GM18519 (cell line): ENCODE data around the gene BPI.
"Not testable (repeated sequence)": the region's sequence is repeated elsewhere in the genome, so short reads cannot be mapped to it uniquely, and the experiment has no call there.

ENCODE experiments used
- ATAC-seq: cut with Tn5 transposase; IDR thresholded peaks from one replicate; pipeline ENCODE4 v1.9.1; 2021; ENCODE audit warnings: mild to moderate bottlenecking, moderate library complexity; ENCODE audit not compliant: unreplicated experiment, low FRiP score

Gene BPI

DNA sequence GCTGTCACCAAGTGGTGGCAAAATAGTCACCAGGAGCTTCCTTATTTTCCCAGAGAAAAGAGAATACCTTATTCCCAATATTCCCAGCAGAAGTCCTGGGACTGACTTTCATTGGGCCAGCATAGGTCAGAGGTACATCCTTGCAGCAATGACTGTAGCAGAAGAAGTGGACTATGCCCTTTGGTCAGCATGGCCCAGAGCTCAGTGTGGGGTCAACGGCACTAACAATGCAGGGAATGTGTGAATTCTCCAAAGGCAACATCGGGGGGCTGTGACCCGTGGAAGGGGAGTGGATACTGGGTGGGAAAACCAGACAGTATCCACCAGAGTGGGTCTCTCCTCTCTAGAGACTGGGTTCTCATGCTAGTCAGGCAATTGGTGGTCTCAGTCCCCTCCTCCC is 26.7 kb downstream of the BPI start:
- no peak for ATAC-seq

DNA sequence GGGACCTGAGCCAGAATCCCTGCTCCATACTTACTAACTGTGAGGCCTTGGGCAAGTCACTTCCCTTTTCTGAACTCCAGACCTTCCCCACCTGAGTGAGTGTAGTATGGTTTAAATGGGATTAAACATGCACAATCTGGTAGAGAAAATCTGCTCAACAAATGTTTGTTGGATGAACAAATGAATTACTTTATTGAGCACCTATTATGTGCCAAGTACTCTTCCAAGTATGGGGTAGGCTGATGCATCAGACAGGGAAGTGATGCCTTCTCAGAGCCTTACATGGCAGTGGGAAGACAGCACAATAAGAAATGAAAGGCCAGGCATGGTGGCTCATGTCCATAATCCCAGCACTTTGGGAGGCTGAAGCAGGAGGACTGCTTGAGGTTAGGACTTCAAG is 27.3 kb downstream of the BPI start:
- ATAC-seq, result no peak

DNA sequence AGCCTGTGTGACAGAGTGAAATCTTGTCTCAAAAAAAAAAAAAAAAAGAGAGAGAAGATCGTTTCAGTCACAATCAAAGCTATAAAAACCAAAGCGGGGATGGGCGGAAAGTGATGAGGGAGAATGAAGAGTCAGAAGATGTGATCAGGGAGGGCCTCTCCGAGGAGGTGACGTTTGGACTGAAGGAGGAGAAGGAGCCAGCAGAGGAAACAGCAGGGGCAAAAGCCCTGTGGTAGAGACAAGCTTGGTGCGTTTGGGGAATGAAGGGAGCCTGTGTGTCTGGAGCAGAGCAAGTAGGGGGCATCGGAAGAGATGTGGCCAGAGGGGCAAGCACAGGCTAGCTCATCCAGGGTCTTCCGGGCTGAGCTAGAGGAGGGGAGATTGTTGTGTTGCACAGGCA is 27.9 kb downstream of the BPI start:
- ATAC-seq, result no peak

DNA sequence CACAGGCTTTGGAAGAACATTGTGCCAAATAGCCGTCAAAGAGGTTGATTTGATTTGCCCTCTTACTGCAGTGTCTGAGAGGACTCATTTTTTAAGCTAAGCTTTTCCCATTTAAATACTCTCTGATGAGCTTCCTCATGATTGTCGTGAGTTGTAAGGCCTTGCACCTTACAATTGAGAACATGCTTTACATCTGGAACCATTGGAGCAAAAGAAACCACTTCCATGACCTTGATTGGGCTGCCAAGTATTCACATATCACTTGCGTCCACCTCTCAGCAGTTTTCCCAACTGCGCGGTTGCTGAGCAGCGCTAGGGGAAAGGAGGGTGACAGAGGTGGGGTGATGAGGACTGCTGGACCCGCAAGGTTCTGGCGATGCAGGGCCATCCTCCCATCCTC is 30.1 kb downstream of the BPI start:
- no peak for ATAC-seq

DNA sequence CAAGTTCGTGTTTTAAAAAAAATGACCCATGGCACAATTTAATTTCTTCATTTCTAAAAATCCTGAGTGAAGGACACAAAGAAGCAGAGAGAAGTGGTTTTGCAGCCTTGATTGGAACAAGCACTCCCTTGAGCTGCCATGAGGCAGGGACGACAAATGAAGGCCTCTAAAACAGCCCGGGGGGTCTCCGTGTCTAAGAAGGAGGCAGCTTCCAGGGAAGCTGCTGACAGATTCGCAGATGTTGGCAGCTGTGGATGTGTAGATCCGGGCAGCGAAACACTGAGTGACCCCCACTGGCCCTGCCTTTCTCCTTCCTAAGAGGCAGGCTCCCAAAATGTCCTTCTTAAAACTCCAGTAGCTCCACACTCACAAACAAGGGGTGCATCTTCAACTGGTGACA is 32.8 kb downstream of the BPI start:
- ATAC-seq, result no peak

DNA sequence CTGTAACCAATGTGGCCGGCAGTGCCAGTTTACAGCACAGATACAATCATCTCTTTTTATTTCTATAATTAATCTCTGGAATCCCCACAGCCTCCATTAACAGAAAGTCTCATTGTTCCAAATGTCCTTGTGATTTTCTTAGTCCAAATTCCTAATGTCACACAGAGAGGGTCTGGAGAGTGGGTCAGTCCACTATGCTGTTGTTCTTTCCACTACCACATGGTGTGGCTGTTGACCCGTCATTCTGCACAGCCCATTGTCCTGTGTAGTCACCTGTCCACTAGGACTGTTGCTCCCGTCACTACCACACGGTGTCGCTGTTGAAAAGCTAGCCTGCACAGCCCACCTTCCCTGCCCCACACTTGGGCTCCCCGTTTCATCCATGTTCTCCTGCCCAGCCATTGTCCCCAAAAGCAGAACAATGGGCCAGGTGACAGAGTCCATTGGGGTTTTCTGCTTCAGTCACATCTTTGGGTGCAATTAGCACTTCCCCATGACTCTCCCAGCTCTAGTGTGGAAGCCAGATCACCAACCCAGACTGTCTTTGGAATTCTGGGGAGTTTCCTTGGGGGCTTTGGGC is 33.7 kb downstream of the BPI start:
- ATAC-seq, result no peak

DNA sequence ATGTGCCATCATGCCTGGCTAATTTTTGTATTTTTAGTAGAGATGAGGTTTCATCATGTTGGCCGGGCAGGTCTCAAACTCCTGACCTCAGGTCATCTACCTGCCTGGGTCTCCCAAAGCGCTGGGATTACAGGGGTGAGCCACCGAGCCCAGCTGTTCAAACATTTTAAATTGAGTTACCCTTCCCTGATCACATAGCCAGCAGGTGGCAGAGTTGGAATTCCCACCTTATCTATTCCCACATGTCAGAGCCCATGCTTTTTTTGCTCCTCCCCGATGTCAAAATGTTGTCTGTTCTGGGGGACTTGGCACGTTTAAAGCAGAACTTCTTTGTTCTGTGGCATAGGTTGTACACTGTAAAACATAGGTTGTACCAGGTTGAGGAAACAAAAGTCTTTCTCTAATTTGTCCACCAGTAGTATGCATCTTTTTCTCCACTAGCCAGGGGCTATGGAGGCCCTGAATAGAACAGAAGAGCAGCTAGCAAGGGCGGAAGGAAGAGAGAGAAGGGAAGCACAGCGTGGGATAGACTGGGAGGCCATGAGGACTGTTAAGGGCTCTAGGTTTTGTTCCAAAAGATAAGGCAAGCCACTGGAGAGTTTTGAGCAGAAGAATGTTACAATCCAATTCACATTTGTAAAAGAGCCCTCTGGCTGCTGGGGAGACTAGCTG is 35.0 kb downstream of the BPI start:
- no peak for ATAC-seq

DNA sequence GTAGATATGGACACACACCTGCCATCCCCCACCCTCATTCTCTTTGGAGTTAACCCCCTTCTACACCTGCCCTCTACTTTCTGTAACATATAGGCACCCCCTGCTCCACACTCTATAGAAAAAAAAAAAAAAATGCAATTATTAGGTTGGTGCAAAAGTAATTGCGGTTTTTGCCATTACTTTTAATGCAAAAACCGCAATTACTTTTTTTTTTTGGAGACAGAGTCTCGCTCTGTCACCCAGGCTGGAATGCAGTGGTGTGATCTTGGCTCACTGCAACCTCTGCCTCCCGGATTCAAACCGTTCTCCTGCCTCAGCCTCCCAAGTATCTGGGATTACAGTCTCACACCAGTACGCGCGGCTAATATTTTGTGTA is 35.6 kb downstream of the BPI start:
- ATAC-seq, result not testable (repeated sequence)

DNA sequence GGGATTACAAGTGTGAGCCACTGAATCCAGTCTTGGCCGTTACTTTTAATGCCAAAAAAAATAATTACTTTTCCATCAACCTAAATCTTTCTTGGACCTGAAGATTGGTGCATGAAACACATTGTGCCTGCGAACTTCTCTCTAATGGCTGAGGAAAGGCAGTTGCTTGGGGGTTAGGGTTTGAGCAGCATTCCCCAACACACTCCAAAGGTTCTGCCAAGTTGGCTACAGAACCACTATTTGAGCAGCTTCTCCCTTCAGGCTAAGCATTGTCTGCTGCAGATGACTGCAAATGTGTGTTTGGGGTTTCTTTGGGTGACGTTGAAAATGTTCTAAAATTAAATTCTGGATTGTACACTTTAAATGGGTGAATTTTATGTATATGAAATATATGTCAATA is 36.0 kb downstream of the BPI start:
- ATAC-seq, result no peak

DNA sequence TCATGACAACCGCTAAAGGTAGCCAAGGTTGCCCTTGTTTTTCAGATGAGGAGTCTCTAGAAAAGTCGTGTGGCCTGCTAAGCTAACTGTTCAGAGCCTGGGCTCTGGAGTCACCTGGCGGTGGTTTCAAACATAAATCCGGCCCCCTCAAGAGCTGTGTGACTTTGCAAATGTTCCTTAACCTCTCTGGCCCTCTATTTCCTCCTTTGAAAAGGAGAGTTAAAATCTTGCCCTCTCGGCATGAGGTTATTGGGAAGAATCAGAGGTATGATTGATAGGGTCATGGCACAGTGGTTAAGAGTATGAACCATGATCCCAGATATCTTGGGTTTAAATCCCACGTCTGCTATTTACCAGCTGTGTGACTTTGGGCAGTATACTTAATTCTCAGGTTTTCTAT is 36.7 kb downstream of the BPI start:
- ATAC-seq, result no peak

DNA sequence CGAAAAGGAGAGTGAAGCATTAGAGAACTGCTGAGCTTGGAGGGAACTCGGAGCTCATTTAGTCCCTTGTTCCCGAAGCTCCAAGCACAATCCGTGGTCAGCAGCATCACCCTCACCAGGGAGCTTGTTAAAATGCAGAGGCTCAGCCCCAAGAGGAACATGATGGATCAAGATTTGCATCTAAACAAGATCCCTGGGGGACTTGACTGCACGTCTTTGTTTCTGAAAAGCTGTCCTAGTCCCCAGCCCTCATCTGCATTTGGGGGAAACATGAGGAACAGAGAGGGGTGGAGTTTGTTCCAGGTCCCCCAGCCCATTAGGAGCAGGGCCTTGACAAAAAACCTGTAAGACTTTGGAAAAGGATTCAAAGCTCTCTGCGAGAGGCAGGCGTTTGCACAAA is 38.3 kb downstream of the BPI start:
- ATAC-seq, result no peak

DNA sequence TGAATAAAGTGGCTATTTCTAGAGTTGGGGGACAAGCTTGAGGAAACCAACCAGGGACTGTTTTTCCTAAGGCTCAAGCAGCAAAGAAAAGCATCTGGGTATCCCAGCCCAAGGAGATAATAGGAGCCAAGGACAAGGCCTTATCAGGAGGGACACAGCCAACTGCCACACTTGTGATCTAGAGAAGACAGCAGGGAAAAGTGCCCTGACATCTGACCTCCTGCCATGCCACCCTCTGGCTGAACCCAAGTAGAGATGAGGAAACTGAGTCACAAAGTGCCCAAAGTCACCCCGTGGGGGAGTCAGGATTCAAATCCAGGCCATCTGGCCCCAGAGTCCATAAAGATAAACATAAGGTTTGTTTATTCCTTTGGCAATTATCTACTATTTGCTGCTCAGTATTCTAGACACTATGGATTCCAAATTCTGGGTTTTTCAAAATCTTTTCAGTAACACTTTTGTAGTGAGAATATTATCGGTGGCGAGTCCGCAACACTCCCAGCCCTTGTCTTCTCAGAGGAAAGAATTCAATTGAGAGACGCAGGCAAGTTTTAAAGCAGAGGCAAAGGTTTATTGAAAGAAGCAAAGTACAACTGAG is 38.9 kb downstream of the BPI start:
- no peak for ATAC-seq

DNA sequence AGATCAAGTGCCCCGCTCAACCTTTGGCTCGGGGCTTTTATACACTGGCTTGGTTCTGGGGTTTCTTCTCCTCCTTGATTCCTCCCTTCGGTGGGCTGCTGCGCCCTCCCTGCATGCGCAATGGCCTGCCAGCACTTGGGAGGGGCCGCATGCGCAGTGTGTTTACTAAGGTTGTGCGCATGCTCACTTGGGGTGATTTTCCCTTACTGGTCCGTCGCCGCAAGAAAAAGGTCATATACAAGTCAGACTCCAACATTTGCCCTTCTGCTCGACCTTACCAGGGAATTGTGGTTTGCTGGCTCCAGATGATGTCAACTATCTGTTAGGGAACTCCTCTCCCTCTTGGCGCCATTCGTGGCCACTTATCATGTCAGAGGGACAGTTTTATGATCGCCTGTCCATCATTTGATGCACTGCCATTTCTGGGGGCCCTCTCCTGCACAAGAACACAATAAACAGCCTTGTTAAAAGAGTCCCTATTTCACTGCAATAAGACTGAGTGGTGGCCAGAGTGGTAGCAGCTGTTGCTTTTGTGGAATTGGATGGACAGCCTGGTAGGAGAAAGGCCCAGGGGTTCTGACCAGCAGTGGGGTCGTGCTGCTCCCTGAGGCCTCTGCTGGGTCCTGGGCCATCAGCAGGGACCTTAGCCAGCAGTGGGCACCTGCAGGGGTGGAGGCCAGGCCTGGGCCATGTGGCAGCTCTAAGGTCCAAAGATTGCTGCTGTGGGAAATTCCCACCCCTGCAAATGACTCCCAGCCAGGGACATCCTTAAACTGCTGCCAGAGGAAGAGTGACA is 39.6 kb downstream of the BPI start:
- ATAC-seq, result no peak

DNA sequence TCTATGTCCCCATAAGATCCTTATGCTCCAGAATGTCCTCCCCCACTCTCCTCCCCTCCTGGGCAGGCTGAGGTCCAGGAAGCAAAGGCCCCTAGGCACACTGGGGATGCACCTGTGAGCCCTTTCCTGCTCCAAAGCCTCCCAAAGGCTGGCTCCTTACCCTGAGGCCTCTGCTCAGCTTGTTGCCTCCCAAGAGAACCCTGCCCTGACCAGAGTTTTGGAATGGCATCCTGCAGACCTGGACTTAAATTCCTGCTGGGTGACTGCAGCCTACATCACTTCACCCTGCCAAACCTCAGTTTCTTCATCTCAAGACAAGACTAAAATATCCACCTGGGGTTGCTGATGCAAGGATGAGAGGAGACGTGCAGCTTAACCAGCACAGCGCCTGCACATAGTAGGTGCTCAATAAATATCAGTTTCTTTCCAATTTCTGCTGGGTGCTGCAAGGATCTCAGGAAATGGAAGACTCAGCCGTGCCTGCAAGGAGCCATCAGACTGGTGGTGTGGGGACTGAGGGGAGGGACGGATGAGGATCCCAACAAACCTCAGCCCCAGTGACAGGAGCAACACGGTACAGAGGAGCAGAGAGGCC is 40.2 kb downstream of the BPI start:
- no peak for ATAC-seq

DNA sequence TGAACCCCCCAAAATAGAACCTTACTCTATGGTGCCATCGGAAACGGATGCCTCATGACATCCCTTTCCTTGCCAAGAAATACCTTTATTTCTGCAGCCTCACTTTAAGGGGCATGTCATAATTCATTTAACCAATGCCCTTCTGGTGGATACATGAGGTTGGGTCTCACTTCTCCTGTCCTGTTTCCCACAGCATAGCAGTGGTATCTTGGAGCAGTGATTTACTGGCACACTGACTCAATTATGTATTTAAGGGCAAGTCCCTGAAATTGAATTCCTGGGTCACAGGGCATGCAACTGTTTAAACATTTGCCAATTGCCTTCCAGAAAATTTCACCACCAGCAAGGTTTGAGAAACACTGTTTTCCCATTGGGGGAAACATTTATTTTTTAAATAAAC is 41.7 kb downstream of the BPI start:
- no peak for ATAC-seq

DNA sequence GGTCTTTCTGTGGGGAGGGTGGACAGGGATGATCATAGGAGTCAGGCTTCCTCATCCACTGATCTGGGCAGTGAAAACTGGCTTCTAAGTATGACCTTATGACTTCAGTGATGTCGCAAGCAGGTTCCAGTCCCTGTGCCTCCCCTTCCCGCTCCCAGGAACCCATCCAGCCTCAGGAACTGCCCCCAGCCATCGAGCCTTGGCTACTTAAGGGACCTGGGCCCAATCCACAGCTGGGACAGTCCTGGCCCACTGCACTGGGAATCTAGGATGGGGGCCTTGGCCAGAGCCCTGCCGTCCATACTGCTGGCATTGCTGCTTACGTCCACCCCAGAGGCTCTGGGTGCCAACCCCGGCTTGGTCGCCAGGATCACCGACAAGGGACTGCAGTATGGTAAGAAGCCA is 42.3 kb downstream of the BPI start, which contains the start of gene LBP:
Gene LBP (plus strand): TSS at position 236 of the 405 bp plus-strand sequence. CDS start 35 bp downstream, at position 271.
- ATAC-seq, result no peak

DNA sequence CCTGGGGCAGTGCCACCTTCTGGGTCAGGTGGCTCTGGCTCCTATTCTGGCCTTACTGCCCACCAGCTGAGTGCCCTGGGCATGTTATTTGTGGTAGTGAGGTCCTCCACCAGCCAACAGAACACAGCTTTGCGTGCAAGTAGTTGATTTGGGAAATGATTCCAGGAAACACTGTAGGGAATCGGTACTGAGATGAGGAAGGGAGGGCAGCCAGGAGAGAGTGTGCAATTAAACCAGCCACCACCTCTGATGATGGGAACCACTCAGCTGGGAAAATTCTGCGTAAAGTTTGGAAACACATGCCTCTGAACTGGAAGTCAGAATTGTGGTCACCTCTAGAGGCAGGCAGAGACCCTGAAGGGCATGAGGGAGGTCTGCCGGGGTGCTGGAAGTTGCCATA is 42.8 kb downstream of the BPI start:
- no peak for ATAC-seq

DNA sequence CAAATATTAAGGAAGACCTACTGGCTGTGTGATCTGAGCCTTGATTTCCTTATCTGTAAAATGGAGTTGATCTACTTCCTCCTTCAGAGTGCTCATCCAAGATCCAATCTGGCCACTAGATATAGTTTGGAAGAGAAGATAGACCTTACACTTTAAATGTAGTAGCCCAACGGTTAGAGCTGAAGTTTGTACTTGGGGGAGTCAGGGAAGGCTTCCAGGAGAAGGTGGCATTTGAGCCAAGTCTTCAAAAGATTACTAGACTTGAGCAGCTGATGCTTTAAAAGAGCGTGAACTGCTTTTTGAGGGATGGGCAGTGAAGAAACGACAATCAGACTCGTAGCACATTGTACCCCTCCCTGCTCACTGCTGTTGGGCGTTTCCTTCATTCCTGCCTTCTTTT is 45.9 kb downstream of the BPI start:
- ATAC-seq, result no peak

DNA sequence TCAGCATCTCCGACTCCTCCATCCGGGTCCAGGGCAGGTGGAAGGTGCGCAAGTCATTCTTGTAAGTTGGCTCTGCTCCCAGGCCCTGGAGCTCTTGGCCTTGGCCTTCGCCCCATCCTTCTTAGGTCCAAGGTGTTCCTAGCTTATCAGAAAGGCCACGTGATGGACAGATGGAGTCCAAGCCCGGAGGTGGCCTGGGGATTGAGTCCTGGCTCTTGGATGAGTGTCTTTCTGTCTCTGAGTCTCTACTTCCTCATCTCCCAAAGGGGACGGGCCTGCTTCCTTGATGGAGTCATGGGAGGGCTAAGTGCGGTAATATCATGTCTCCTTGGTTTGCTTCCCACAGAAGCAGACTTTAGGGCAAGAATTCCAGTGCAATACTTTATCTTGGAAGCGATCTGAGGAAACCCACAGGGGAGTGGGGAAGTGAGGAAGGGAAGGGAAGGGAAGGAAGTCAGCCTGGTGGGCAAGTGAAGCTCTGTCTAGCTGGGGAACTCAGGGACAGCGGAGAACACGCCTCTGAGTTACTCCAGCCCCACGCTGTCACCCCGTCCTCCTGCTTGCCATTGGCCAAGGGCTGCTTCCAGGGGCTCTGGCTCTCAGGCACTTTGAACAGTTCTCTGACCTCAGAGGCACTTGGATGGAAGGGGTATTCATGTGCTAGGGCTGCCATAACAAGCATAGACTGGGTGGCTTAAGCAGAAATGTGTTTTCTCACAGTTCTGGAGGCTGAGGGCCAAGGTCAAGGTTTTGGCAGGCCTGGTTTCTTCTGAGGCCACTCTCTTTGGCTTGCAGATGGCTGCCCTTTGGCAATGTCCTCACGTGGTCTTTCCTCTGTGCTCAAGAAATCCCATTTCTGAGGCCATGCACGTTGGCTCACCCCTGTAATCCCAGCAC is 47.2 kb downstream of the BPI start:
- ATAC-seq, result no peak

DNA sequence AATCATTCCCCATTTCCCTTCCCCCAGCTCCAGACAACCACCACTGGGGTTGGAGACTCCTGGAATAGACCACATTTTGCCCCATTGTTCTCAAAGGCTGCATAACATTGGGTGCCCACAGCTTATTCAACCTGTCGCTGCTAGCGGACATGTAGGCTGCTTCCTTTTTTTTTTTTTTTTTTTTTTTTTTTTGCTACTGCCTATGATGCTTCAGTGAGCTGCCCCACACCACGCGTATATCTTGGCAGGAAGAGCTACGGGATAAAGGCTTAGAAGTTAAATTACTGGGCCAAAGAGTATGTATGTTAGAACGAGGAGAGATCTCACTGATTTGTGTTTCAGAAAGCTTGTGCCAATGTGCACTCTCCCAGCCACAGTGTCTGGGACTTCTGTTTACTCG is 49.4 kb downstream of the BPI start:
- ATAC-seq, result no peak
